ENCODE data around the gene SYT5. TPM values are rescaled to one million over a fixed set of nuclear protein-coding genes. Genes with fewer than 3 reads are reported as not detected.

SYT5 gene
- total and polyA plus RNA-seq, 2 of the 13 experiments (the other 11 are each of a cell fraction or from before 2014, with no cell fraction given), result not detected

GRCh38 chr19:55229789-55230182, 49.7 kb upstream of the SYT5 start (continued):
- TF ChIP-seq ATF4 (CRISPR knock-in tag; IDR thresholded peaks at IDR 0.05), result no peak
- TF ChIP-seq RBM39 (IDR thresholded peaks at IDR 0.05; ENCODE audit: low read depth, low read length, poor library complexity, severe bottlenecking), result no peak
- TF ChIP-seq RXRB (CRISPR knock-in tag; IDR thresholded peaks at IDR 0.05; ENCODE audit: borderline replicate concordance), result peak; percentile 56; the same call in 1 of the 2 replicates
- TF ChIP-seq, protein P1, sequence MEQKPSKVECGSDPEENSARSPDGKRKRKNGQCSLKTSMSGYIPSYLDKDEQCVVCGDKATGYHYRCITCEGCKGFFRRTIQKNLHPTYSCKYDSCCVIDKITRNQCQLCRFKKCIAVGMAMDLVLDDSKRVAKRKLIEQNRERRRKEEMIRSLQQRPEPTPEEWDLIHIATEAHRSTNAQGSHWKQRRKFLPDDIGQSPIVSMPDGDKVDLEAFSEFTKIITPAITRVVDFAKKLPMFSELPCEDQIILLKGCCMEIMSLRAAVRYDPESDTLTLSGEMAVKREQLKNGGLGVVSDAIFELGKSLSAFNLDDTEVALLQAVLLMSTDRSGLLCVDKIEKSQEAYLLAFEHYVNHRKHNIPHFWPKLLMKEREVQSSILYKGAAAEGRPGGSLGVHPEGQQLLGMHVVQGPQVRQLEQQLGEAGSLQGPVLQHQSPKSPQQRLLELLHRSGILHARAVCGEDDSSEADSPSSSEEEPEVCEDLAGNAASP (CRISPR knock-in tag; IDR thresholded peaks at IDR 0.05; ENCODE audit: borderline replicate concordance), result peak; percentile 12; the same call in 1 of the 2 replicates
- no peak for TF ChIP-seq ARNTL (CRISPR knock-in tag; IDR thresholded peaks at IDR 0.05)
- peak; percentile 85 for TF ChIP-seq ZBTB7B (CRISPR knock-in tag; IDR thresholded peaks at IDR 0.05)
- peak; percentile 67; the same call in 1 of the 2 replicates for TF ChIP-seq SALL1 (CRISPR knock-in tag; IDR thresholded peaks at IDR 0.05)
- no peak for TF ChIP-seq GATAD1 (CRISPR knock-in tag; IDR thresholded peaks at IDR 0.05)
- TF ChIP-seq, protein P2, sequence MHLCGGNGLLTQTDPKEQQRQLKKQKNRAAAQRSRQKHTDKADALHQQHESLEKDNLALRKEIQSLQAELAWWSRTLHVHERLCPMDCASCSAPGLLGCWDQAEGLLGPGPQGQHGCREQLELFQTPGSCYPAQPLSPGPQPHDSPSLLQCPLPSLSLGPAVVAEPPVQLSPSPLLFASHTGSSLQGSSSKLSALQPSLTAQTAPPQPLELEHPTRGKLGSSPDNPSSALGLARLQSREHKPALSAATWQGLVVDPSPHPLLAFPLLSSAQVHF (CRISPR knock-in tag; IDR thresholded peaks at IDR 0.05), result 0 out of 2 replicates have a peak, but pooled peaks have one; percentile 7
- peak; percentile 72; the same call in 1 of the 2 replicates for TF ChIP-seq MTA1 (CRISPR knock-in tag; IDR thresholded peaks at IDR 0.05; ENCODE audit: borderline replicate concordance)
- no peak for TF ChIP-seq ZC3H13 (CRISPR knock-in tag; IDR thresholded peaks at IDR 0.05)
- TF ChIP-seq ZNF160 (CRISPR knock-in tag; IDR thresholded peaks at IDR 0.05), result no peak
- TF ChIP-seq TGIF2 (CRISPR knock-in tag; IDR thresholded peaks at IDR 0.05), result no peak
- TF ChIP-seq SAP130 (CRISPR knock-in tag; IDR thresholded peaks at IDR 0.05; ENCODE audit: low read depth), result peak; percentile 30; the same call in 1 of the 2 replicates
- peak; percentile 57 for TF ChIP-seq ZNF687 (CRISPR knock-in tag; IDR thresholded peaks at IDR 0.05)
- 0 out of 2 replicates have a peak, but pooled peaks have one; percentile 16 for TF ChIP-seq ZBTB2 (CRISPR knock-in tag; IDR thresholded peaks at IDR 0.05; ENCODE audit: low read depth)
- no peak for TF ChIP-seq ZNF749 (CRISPR knock-in tag; IDR thresholded peaks at IDR 0.05; ENCODE audit: borderline replicate concordance)
- 0 out of 2 replicates have a peak, but pooled peaks have one; percentile 23 for TF ChIP-seq RARA (CRISPR knock-in tag; IDR thresholded peaks at IDR 0.05)
- TF ChIP-seq, protein P3, sequence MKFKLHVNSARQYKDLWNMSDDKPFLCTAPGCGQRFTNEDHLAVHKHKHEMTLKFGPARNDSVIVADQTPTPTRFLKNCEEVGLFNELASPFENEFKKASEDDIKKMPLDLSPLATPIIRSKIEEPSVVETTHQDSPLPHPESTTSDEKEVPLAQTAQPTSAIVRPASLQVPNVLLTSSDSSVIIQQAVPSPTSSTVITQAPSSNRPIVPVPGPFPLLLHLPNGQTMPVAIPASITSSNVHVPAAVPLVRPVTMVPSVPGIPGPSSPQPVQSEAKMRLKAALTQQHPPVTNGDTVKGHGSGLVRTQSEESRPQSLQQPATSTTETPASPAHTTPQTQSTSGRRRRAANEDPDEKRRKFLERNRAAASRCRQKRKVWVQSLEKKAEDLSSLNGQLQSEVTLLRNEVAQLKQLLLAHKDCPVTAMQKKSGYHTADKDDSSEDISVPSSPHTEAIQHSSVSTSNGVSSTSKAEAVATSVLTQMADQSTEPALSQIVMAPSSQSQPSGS (CRISPR knock-in tag; IDR thresholded peaks at IDR 0.05), result 0 out of 2 replicates have a peak, but pooled peaks have one; percentile 16
- no peak for TF ChIP-seq ZBTB8A (CRISPR knock-in tag; IDR thresholded peaks at IDR 0.05; ENCODE audit: borderline replicate concordance, low read depth)
